Measurements from ENCODE around the gene ANTXRL. TPM values are rescaled to one million over a fixed set of nuclear protein-coding genes. Genes with fewer than 3 reads are reported as not detected.
"Not testable (repeated sequence)": the region's sequence is repeated elsewhere in the genome, so short reads cannot be mapped to it uniquely, and the experiment has no call there.

ANTXRL gene
- total RNA-seq, 1 donor from 2014 or later = not detected

GRCh38 chr10:46301056-46301645, 14.4 kb downstream of the ANTXRL start:
- no peak for TF ChIP-seq CTCF (IDR thresholded peaks at IDR 0.05)
- Histone ChIP-seq H3K36me3 (no peaks in the 10 kb centered on the region), H3K9me3 (no peaks in the 10 kb centered on the region), H3K4me3 (no peak overlapping the region), H3K27ac (no peak overlapping the region), H3K27me3 (no peaks in the 10 kb centered on the region), H3K4me1 (peaks cover 0 to 2% of the 10 kb centered on the region in 2 donors)
- DNase-seq (ENCODE audit: low spot score in 2 of 2) = peak in 1 of 2 donors; percentile 44
- intact Hi-C loops (cut with DNase I) = no loop called here

GRCh38 chr10:46301721-46302479, 15.1 kb downstream of the ANTXRL start:
- H3K27me3 ChIP-seq = no peaks in the 10 kb centered on the region
- no peaks in the 10 kb centered on the region for H3K36me3 ChIP-seq
- no peaks in the 10 kb centered on the region for H3K9me3 ChIP-seq
- H3K4me3 ChIP-seq = no peak overlapping the region
- TF ChIP-seq CTCF (IDR thresholded peaks at IDR 0.05) = no peak
- intact Hi-C loops (cut with DNase I) = no loop called here
- peaks cover 0 to 2% of the 10 kb centered on the region in 2 donors for H3K4me1 ChIP-seq
- DNase-seq (ENCODE audit: low spot score in 2 of 2) = peak in 1 of 2 donors; percentile 46
- no peak overlapping the region for H3K27ac ChIP-seq

GRCh38 chr10:46302765-46303352, 16.1 kb downstream of the ANTXRL start:
- H3K27ac ChIP-seq; H3K4me3 ChIP-seq; intact Hi-C loops (cut with DNase I); H3K36me3 ChIP-seq; H3K9me3 ChIP-seq; H3K4me1 ChIP-seq; H3K27me3 ChIP-seq: not testable (repeated sequence)
- DNase-seq (ENCODE audit: low spot score in 2 of 2) = peak in 1 of 2 donors; percentile 50

- no peak for TF ChIP-seq CTCF (IDR thresholded peaks at IDR 0.05)
- no peaks in the 10 kb centered on the region for H3K36me3 ChIP-seq
- intact Hi-C loops (cut with DNase I) = no loop called here
- DNase-seq (ENCODE audit: low spot score in 2 of 2) = peak in 1 of 2 donors; percentile 53
- H3K4me3 ChIP-seq = no peak overlapping the region
- H3K9me3 ChIP-seq = no peaks in the 10 kb centered on the region
- no peak overlapping the region for H3K27ac ChIP-seq
- no peaks in the 10 kb centered on the region for H3K27me3 ChIP-seq
- H3K4me1 ChIP-seq = peaks cover 0 to 2% of the 10 kb centered on the region in 2 donors
Observed at GRCh38 chr10:46304062-46304461, 17.3 kb downstream of the ANTXRL start.

GRCh38 chr10:46304671-46305070, 17.9 kb downstream of the ANTXRL start:
- H3K27ac ChIP-seq; H3K4me1 ChIP-seq; H3K4me3 ChIP-seq; intact Hi-C loops (cut with DNase I); H3K27me3 ChIP-seq; DNase-seq (ENCODE audit: low spot score in 2 of 2); H3K9me3 ChIP-seq; H3K36me3 ChIP-seq: not testable (repeated sequence)

GRCh38 chr10:46305079-46305818, 18.5 kb downstream of the ANTXRL start:
- Histone ChIP-seq H3K27ac (no peak overlapping the region), H3K27me3 (no peaks in the 10 kb centered on the region), H3K4me3 (no peak overlapping the region), H3K36me3 (no peaks in the 10 kb centered on the region), H3K9me3 (no peaks in the 10 kb centered on the region), H3K4me1 (peaks cover 0 to 2% of the 10 kb centered on the region in 2 donors)
- no peak for DNase-seq (ENCODE audit: low spot score in 2 of 2)
- intact Hi-C loops (cut with DNase I) = no loop called here
- TF ChIP-seq CTCF (IDR thresholded peaks at IDR 0.05) = no peak
